ENCODE results near the gene STXBP2. TPM values are rescaled to one million over a fixed set of nuclear protein-coding genes. Genes with fewer than 3 reads are reported as not detected.

Gene STXBP2
- total and polyA plus RNA-seq, 9 of the 15 experiments (the other 6 are each of a cell fraction or from before 2014, with no cell fraction given): 2.5 to 163 (median 71.3) TPM

DNA sequence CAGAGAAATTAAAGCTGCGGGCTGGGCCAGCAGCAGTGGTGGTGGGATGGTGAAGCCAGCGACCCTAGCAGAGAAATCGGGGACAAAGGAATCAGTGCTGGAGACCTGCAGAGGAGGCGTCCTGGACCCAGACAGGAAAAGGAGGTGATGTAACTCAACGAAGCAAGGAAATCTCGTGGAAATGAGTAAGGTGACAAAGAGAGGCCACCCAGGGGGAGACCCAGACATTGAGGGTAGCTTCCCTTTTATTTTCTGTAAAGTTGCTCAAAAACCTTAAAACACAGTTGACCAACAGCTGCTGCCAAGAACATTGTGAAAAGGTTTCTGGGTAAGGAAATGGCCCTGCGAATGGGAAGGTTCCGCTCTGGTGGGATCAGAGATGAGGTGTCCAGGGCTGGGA lies 18.7 kb downstream of the STXBP2 start (continued):
- TF ChIP-seq THRA (IDR thresholded peaks at IDR 0.05) (no peak), SMC3 (conservative IDR thresholded peaks at IDR 0.05; ENCODE audit: insufficient read depth, low read depth, low read length) (no peak), ZNF197 (CRISPR knock-in tag; IDR thresholded peaks at IDR 0.05; ENCODE audit: low read depth) (no peak), PHTF2 (CRISPR knock-in tag; IDR thresholded peaks at IDR 0.05) (no peak), RBM14 (IDR thresholded peaks at IDR 0.05; ENCODE audit: borderline replicate concordance, insufficient read depth, low read depth, low read length) (no peak), L3MBTL2 (IDR thresholded peaks at IDR 0.05) (no peak), SLC30A9 (CRISPR knock-in tag; IDR thresholded peaks at IDR 0.05) (no peak)
- TF ChIP-seq, protein P1, sequence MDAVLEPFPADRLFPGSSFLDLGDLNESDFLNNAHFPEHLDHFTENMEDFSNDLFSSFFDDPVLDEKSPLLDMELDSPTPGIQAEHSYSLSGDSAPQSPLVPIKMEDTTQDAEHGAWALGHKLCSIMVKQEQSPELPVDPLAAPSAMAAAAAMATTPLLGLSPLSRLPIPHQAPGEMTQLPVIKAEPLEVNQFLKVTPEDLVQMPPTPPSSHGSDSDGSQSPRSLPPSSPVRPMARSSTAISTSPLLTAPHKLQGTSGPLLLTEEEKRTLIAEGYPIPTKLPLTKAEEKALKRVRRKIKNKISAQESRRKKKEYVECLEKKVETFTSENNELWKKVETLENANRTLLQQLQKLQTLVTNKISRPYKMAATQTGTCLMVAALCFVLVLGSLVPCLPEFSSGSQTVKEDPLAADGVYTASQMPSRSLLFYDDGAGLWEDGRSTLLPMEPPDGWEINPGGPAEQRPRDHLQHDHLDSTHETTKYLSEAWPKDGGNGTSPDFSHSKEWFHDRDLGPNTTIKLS (IDR thresholded peaks at IDR 0.05; ENCODE audit: borderline replicate concordance, low read depth): no peak
